Endothelial cell of umbilical vein (primary cell): ENCODE results near the gene BTN2A1. TPM values are rescaled to one million over a fixed set of nuclear protein-coding genes. Genes with fewer than 3 reads are reported as not detected.

Experiments used
- BruUV-seq: library from RNA; stranded (reverse); fragments of 400-500 nt; replicated peaks from 2 replicates; lab custom pipeline; 2021; lab: Mats Ljungman, UMichigan
- CTCF ChIA-PET: fragments of 300-600, 350-600 bp; sonication (Branson Sonifier 250); formaldehyde crosslinking; loops from one replicate; lab custom pipeline; 2021; ENCODE audit warnings: antibody characterized with exemption, inconsistent platforms; lab: Charles Lee
- POLR2A ChIA-PET: fragments of 300-600, 350-600 bp; sonication (Branson Sonifier 250); formaldehyde crosslinking; loops from one replicate; lab custom pipeline; 2021; ENCODE audit warnings: antibody characterized with exemption, inconsistent platforms; lab: Charles Lee
- DNase-seq: peaks from one replicate; pipeline ENCODE4 v3.0.0-alpha.2; 2011; ENCODE audit warnings: low read depth, low spot score
- FAIRE-seq: peaks from 2 replicates; lab custom pipeline; 2011; peaks lifted over from hg19 to GRCh38; lab: Jason Lieb, UNC
- H2AFZ ChIP-seq: 2 replicates; pipeline ENCODE4 v1.6.0; 2012; ENCODE audit warnings: low read depth, low read length, control low read depth, inconsistent platforms
- H3K27ac ChIP-seq: 2 replicates; pipeline ENCODE4 v1.5.1; 2011; ENCODE audit warnings: low read depth, mild to moderate bottlenecking, control low read depth, low read length, moderate library complexity; ENCODE audit not compliant: insufficient read depth
- H3K27me3 ChIP-seq, 2 experiments: 2 replicates each; pipeline versions ENCODE4 v1.6.0 to v1.6.1; 2011; ENCODE audit warnings: low read length in 2 of 2, mixed read lengths in 1 of 2; ENCODE audit not compliant: control insufficient read depth in 2 of 2, insufficient read depth in 2 of 2
- H3K36me3 ChIP-seq, 2 experiments: 2 replicates in 1 of 2; 3 replicates in 1 of 2; pipeline ENCODE4 v1.5.1; 2011; ENCODE audit warnings: low read length in 2 of 2, mild to moderate bottlenecking in 1 of 2, moderate library complexity in 1 of 2; ENCODE audit not compliant: control insufficient read depth in 2 of 2, insufficient read depth in 2 of 2; ENCODE audit errors: extremely low read depth in 1 of 2
- H3K4me1 ChIP-seq: 3 replicates; pipeline ENCODE4 v1.5.1; 2011; ENCODE audit warnings: mild to moderate bottlenecking, low read length; ENCODE audit not compliant: control insufficient read depth, insufficient read depth; ENCODE audit errors: extremely low read depth
- H3K4me2 ChIP-seq: 2 replicates; pipeline ENCODE4 v1.6.1; 2011; ENCODE audit warnings: low read length, control low read depth, mixed read lengths; ENCODE audit not compliant: insufficient read depth
- H3K4me3 ChIP-seq, 3 experiments: fragments of 200-600 bp in 1 of 3; sonication (generic), shearing (Covaris generic) in 1 of 3; replicated peaks in 1 of 3; 2 replicates each; pipeline ENCODE4 v1.5.1; 2011 to 2016; ENCODE audit warnings: control low read depth in 3 of 3, low read length in 3 of 3, mild to moderate bottlenecking in 2 of 3, inconsistent platforms in 1 of 3, low read depth in 1 of 3, moderate library complexity in 1 of 3; ENCODE audit not compliant: insufficient read depth in 1 of 3
- H3K79me2 ChIP-seq: 2 replicates; pipeline ENCODE4 v1.6.0; 2012; ENCODE audit warnings: low read length, inconsistent platforms; ENCODE audit not compliant: control insufficient read depth, insufficient read depth
- H3K9ac ChIP-seq: replicated peaks from 2 replicates; pipeline ENCODE3; 2011; ENCODE audit warnings: low read length, control low read depth; ENCODE audit not compliant: insufficient read depth; ENCODE audit errors: extremely low read depth
- H3K9me1 ChIP-seq: replicated peaks from 3 replicates; pipeline ENCODE4 v1.6.0; 2011; ENCODE audit warnings: mild to moderate bottlenecking, low read length; ENCODE audit not compliant: control insufficient read depth, insufficient read depth; ENCODE audit errors: extremely low read depth
- H3K9me3 ChIP-seq: replicated peaks from 2 replicates; pipeline ENCODE4 v1.5.1; 2012; ENCODE audit warnings: low read length, inconsistent platforms; ENCODE audit not compliant: control insufficient read depth, insufficient read depth
- H4K20me1 ChIP-seq: replicated peaks from 2 replicates; pipeline ENCODE3; 2011; ENCODE audit warnings: mild to moderate bottlenecking, low read length; ENCODE audit not compliant: control insufficient read depth, insufficient read depth; ENCODE audit errors: extremely low read depth
- CTCF ChIP-seq, 2 donors: IDR thresholded peaks; 1 replicate in 1 of 2; 2 replicates in 1 of 2; pipeline ENCODE4 v1.5.1; 2011; ENCODE audit warnings: low read length in 2 of 2, mild to moderate bottlenecking in 2 of 2, moderate library complexity in 2 of 2, control low read depth in 1 of 2, inconsistent platforms in 1 of 2, low read depth in 1 of 2; ENCODE audit not compliant: insufficient read depth in 1 of 2; ENCODE audit errors: extremely low read depth in 1 of 2
- EZH2 ChIP-seq: IDR thresholded peaks from 2 replicates; pipeline ENCODE4 v1.6.1; 2012; ENCODE audit warnings: borderline replicate concordance, low read depth, mild to moderate bottlenecking, moderate library complexity, low read length, inconsistent platforms; ENCODE audit not compliant: severe bottlenecking
- FOS ChIP-seq: IDR thresholded peaks from 2 replicates; pipeline ENCODE4 v1.6.1; 2011; ENCODE audit warnings: mild to moderate bottlenecking, low read length, moderate library complexity, borderline replicate concordance; ENCODE audit not compliant: insufficient read depth
- GATA2 ChIP-seq: IDR thresholded peaks from 2 replicates; pipeline ENCODE4 v1.7.0; 2011; ENCODE audit warnings: low read depth, mild to moderate bottlenecking, moderate library complexity, mixed read lengths, low read length; ENCODE audit not compliant: insufficient read length, insufficient read depth
- JUN ChIP-seq: IDR thresholded peaks from 2 replicates; pipeline ENCODE4 v1.6.1; 2011; ENCODE audit warnings: borderline replicate concordance, low read depth; ENCODE audit not compliant: insufficient read length, insufficient read depth
- MYC ChIP-seq: IDR thresholded peaks from one replicate; pipeline ENCODE4 v1.6.1; 2011; ENCODE audit warnings: mild to moderate bottlenecking, low read depth, low read length
- POLR2AphosphoS5 ChIP-seq: IDR thresholded peaks from 2 replicates; pipeline ENCODE4 v1.6.1; 2012; ENCODE audit warnings: low read depth, mild to moderate bottlenecking, control low read depth, low read length, moderate library complexity; ENCODE audit not compliant: insufficient read depth
- dilution Hi-C: fragments of 300-500 bp; cut with MboI; formaldehyde crosslinking; loops from one replicate; pipeline ENCODE4 v1.15.0; 2019; ENCODE audit warnings: low sequenced_read_pairs; ENCODE audit not compliant: extremely low pct_ligation_motif_present
- intact Hi-C: fragments of 100-400 bp; cut with micrococcal nuclease; formaldehyde crosslinking; loops from one replicate; pipeline ENCODE4 v1.10.0; 2022
- polyA plus RNA-seq, 4 experiments: library from polyadenylated mRNA; depleted of rRNA in 3 of 4; stranded (reverse) in 3 of 4; unstranded in 1 of 4; fragments of >200 nt; gene quantifications; 2 replicates each; pipeline versions ENCODE4 v1.2.1 to v1.2.3, GENCODE V29; 2011 to 2012; ENCODE audit warnings: missing spikeins in 1 of 4
- total RNA-seq: library from RNA; stranded (reverse); gene quantifications from 2 replicates; pipeline ENCODE4 v1.2.3, GENCODE V29; 2021

Gene BTN2A1
- total and polyA plus RNA-seq, 2 donors (not counting 3 experiments of a cell fraction or from before 2014, with no cell fraction given) = 25.1 to 31.9 TPM

DNA sequence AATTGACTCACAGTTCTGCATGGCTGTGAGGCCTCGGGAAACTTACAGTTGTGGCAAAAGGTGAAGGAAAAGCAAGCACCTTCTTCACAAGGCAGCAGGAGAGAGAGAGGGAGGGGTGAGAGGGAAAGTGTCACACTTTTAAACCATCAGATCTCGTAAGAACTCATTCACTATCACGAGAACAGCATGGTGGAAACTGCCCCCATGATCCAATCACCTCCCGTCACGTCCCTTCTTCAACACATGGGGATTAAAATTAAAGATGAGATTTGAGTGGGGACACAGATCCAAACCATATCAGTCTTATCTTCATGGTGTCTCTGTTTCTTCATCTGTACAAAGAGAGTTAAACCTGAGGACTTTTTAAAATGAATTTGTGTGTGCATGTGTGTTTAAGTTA is 28.6 kb downstream of the BTN2A1 start:
- ChIA-PET CTCF (no interaction called here), POLR2A (no interaction called here)
- no peaks in the 10 kb centered on the region for H3K9me3 ChIP-seq
- no peaks in the 10 kb centered on the region for H3K9me1 ChIP-seq
- FAIRE-seq (no peak), DNase-seq (no peak)
- no peaks in the 10 kb centered on the region for H3K4me1 ChIP-seq
- no peaks in the 10 kb centered on the region for H4K20me1 ChIP-seq
- intact Hi-C loops = no loop called here
- H3K9ac ChIP-seq = no peak overlapping the region
- no TSS peak for BruUV-seq
- H3K4me2 ChIP-seq = no peak overlapping the region
- H3K79me2 ChIP-seq = no peaks in the 10 kb centered on the region
- no peak overlapping the region for H3K4me3 ChIP-seq
- dilution Hi-C loops = no loop called here
- H3K27me3 ChIP-seq = peaks cover 3 to 22% of the 10 kb centered on the region in 2 experiments
- no peak overlapping the region for H2AFZ ChIP-seq
- no peaks in the 10 kb centered on the region for H3K36me3 ChIP-seq
- no peak for TF ChIP-seq EZH2
- TF ChIP-seq JUN = no peak
- no peak for TF ChIP-seq FOS
- no peak for TF ChIP-seq POLR2AphosphoS5
- no peak for TF ChIP-seq CTCF (IDR thresholded peaks at IDR 0.05; ENCODE audit: extremely low read depth in 1 of 2, insufficient read depth in 1 of 2, low read depth in 1 of 2, low read length in 2 of 2)
- TF ChIP-seq GATA2 = no peak
- TF ChIP-seq MYC = no peak
- H3K27ac ChIP-seq = no peak overlapping the region
